Neural cell (in vitro differentiated cells): Measurements from ENCODE around the gene PPP3CB. TPM values are rescaled to one million over a fixed set of nuclear protein-coding genes. Genes with fewer than 3 reads are reported as not detected.

Source experiments
- H2AFZ ChIP-seq: fragments of 200-600, 300-800 bp; sonication (generic), shearing (Covaris generic); 2 replicates; pipeline ENCODE4 v1.6.0; 2014; ENCODE audit warnings: low read depth, mild to moderate bottlenecking, antibody characterized with exemption, low read length, moderate library complexity
- H3F3A ChIP-seq: fragments of 200-600 bp; shearing (Covaris generic); 2 replicates; pipeline ENCODE4 v1.6.1; 2016; ENCODE audit warnings: mild to moderate bottlenecking, moderate library complexity, mixed read lengths, antibody characterized with exemption, low read length; ENCODE audit not compliant: insufficient read depth, poor library complexity, severe bottlenecking
- H3K27ac ChIP-seq: fragments of 200-600, 300-800 bp; sonication (generic), shearing (Covaris generic); 2 replicates; pipeline ENCODE4 v1.5.1; 2014; ENCODE audit warnings: mild to moderate bottlenecking, low read length, moderate library complexity
- H3K27me3 ChIP-seq: fragments of 300-800, 200-600 bp; sonication (generic), shearing (Covaris generic); 2 replicates; pipeline ENCODE4 v1.6.0; 2014; ENCODE audit warnings: mild to moderate bottlenecking, low read depth, low read length, moderate library complexity; ENCODE audit not compliant: insufficient read depth
- H3K36me3 ChIP-seq: fragments of 300-800, 200-600 bp; sonication (generic), shearing (Covaris generic); 2 replicates; pipeline ENCODE4 v1.5.1; 2014; ENCODE audit warnings: mild to moderate bottlenecking, antibody characterized with exemption, low read length, moderate library complexity; ENCODE audit not compliant: insufficient read depth
- H3K4me2 ChIP-seq: fragments of 300-800, 200-600 bp; sonication (generic), shearing (Covaris generic); 2 replicates; pipeline ENCODE4 v1.6.0; 2014; ENCODE audit warnings: mild to moderate bottlenecking, low read length
- H3K4me3 ChIP-seq: fragments of 300-800, 200-600 bp; sonication (generic), shearing (Covaris generic); 2 replicates; pipeline ENCODE4 v1.5.1; 2014; ENCODE audit warnings: mild to moderate bottlenecking, low read length, moderate library complexity
- H3K79me2 ChIP-seq: fragments of 200-600 bp; shearing (Covaris generic); replicated peaks from 2 replicates; pipeline ENCODE4 v1.6.0; 2014; ENCODE audit warnings: mild to moderate bottlenecking, low read length, moderate library complexity; ENCODE audit not compliant: insufficient read depth
- H3K9ac ChIP-seq: fragments of 300-800, 200-600 bp; sonication (generic), shearing (Covaris generic); 2 replicates; pipeline ENCODE4 v1.6.1; 2016; ENCODE audit warnings: mild to moderate bottlenecking, low read length, mixed read lengths
- H3K9me2 ChIP-seq: fragments of 200-600 bp; shearing (Covaris generic); 2 replicates; pipeline ENCODE4 v1.6.1; 2016; ENCODE audit warnings: mild to moderate bottlenecking, low read length, mixed read lengths; ENCODE audit not compliant: insufficient read depth
- H3K9me3 ChIP-seq: fragments of 200-600, 300-800 bp; sonication (generic), shearing (Covaris generic); 2 replicates; pipeline ENCODE4 v1.6.1; 2016; ENCODE audit warnings: mild to moderate bottlenecking, mixed run types, low read length, moderate library complexity, mixed read lengths
- H4K20me1 ChIP-seq: fragments of 200-600 bp; shearing (Covaris generic); 2 replicates; pipeline ENCODE4 v1.6.1; 2016; ENCODE audit warnings: mild to moderate bottlenecking, mixed run types; ENCODE audit not compliant: insufficient read depth
- EP300 ChIP-seq: fragments of 450-650 bp; conservative IDR thresholded peaks from 2 replicates; pipeline ENCODE4 v1.6.1; 2014; ENCODE audit warnings: antibody characterized with exemption, mild to moderate bottlenecking, moderate library complexity; ENCODE audit not compliant: poor library complexity, severe bottlenecking
- EZH2 ChIP-seq: fragments of 200-600, 300-800 bp; shearing (Covaris generic), sonication (generic); IDR thresholded peaks from 2 replicates; pipeline ENCODE4 v1.6.1; 2014; ENCODE audit warnings: antibody characterized with exemption, low read length, borderline replicate concordance, mild to moderate bottlenecking; ENCODE audit not compliant: insufficient read depth, poor library complexity, severe bottlenecking
- MXI1 ChIP-seq: fragments of 450-650 bp; conservative IDR thresholded peaks from 2 replicates; pipeline ENCODE4 v1.6.1; 2014; ENCODE audit warnings: antibody characterized with exemption, mild to moderate bottlenecking; ENCODE audit not compliant: poor library complexity, severe bottlenecking
- POLR2AphosphoS5 ChIP-seq: IDR thresholded peaks from 2 replicates; pipeline ENCODE4 v1.6.1; 2012
- RAD21 ChIP-seq: fragments of 450-650 bp; conservative IDR thresholded peaks from 2 replicates; pipeline ENCODE4 v1.6.1; 2014; ENCODE audit warnings: antibody characterized with exemption, mild to moderate bottlenecking, moderate library complexity
- SMC3 ChIP-seq: fragments of 450-650 bp; conservative IDR thresholded peaks from 2 replicates; pipeline ENCODE4 v1.6.1; 2014; ENCODE audit warnings: antibody characterized with exemption, mild to moderate bottlenecking, moderate library complexity; ENCODE audit not compliant: poor library complexity
- TAF1 ChIP-seq: IDR thresholded peaks from 2 replicates; pipeline ENCODE4 v1.6.1; 2012; ENCODE audit warnings: low read depth
- polyA plus RNA-seq: library from polyadenylated mRNA; depleted of rRNA; stranded (reverse); fragments of >200 nt; gene quantifications from 2 replicates; pipeline ENCODE4 v1.2.3, GENCODE V29; 2014
- TF ChIP-seq, protein P1 (sequence below): fragments of 450-650 bp; IDR thresholded peaks from 2 replicates; pipeline ENCODE4 v1.5.1; 2014; ENCODE audit warnings: antibody characterized with exemption, mild to moderate bottlenecking, moderate library complexity; ENCODE audit not compliant: poor library complexity, severe bottlenecking
- TF ChIP-seq, protein P2 (sequence below): IDR thresholded peaks from 2 replicates; pipeline ENCODE4 v1.6.1; 2012; ENCODE audit warnings: borderline replicate concordance

The PPP3CB gene
- polyA plus RNA-seq, 1 donor from 2014 or later: 101 TPM

DNA sequence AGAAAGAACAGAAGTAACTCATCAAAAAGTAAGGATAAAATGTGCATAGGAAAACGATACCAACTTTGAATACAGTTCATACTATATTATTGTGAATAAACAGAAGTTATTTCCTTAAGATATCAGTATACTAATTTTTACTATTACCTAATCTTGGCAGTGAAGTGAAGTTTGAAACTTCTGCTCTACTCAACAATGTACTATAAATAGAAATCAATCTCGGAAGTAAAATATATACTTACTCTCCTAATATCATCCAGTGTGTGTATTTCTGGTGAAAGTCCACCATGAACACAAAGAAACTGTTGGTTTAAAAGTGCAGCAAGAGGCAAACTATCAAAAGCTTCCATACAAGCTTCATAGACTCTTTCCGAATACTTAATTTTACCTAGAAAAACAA is 24.6 kb downstream of the PPP3CB start:
- Histone ChIP-seq H3K36me3 (peaks cover 3% of the 10 kb centered on the region), H3K27me3 (no peaks in the 10 kb centered on the region), H3K79me2 (no peaks in the 10 kb centered on the region), H3F3A (no peaks in the 10 kb centered on the region), H3K4me2 (no peak overlapping the region), H4K20me1 (no peaks in the 10 kb centered on the region), H3K9ac (no peak overlapping the region), H3K9me3 (no peaks in the 10 kb centered on the region), H3K27ac (no peak overlapping the region), H2AFZ (no peak overlapping the region), H3K9me2 (no peaks in the 10 kb centered on the region), H3K4me3 (no peak overlapping the region)
- no peak for TF ChIP-seq SMC3

DNA sequence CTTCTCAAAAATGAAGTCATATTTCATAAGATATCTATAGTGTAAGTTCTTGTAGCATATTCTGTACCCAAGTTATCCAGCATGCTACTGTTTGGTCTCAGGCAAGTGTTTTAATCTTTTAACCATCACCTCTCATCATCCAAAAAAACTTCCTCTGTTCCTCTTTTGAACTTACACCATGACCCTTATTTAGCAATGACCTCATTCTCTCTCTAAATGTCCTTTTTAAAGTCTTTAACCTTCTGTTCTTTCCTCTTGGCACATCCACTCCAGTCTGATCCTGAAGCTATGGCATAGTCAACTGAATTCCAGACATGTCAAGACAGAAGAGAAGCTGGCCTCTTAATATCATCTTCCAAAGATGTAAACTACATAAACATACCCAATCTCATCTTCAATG is 26.2 kb downstream of the PPP3CB start:
- Histone ChIP-seq H3K4me2 (no peak overlapping the region), H3K36me3 (no peaks in the 10 kb centered on the region), H3K9ac (no peak overlapping the region), H3K9me2 (no peaks in the 10 kb centered on the region), H3F3A (no peaks in the 10 kb centered on the region), H3K27ac (no peak overlapping the region), H4K20me1 (no peaks in the 10 kb centered on the region), H3K27me3 (no peaks in the 10 kb centered on the region), H3K9me3 (no peaks in the 10 kb centered on the region), H3K79me2 (no peaks in the 10 kb centered on the region), H2AFZ (no peak overlapping the region), H3K4me3 (no peak overlapping the region)
- TF ChIP-seq EZH2: no peak
- TF ChIP-seq EP300: no peak
- TF ChIP-seq MXI1: no peak
- TF ChIP-seq, protein P1, sequence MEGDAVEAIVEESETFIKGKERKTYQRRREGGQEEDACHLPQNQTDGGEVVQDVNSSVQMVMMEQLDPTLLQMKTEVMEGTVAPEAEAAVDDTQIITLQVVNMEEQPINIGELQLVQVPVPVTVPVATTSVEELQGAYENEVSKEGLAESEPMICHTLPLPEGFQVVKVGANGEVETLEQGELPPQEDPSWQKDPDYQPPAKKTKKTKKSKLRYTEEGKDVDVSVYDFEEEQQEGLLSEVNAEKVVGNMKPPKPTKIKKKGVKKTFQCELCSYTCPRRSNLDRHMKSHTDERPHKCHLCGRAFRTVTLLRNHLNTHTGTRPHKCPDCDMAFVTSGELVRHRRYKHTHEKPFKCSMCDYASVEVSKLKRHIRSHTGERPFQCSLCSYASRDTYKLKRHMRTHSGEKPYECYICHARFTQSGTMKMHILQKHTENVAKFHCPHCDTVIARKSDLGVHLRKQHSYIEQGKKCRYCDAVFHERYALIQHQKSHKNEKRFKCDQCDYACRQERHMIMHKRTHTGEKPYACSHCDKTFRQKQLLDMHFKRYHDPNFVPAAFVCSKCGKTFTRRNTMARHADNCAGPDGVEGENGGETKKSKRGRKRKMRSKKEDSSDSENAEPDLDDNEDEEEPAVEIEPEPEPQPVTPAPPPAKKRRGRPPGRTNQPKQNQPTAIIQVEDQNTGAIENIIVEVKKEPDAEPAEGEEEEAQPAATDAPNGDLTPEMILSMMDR: no peak
- TF ChIP-seq SMC3: no peak
- TF ChIP-seq, protein P2, sequence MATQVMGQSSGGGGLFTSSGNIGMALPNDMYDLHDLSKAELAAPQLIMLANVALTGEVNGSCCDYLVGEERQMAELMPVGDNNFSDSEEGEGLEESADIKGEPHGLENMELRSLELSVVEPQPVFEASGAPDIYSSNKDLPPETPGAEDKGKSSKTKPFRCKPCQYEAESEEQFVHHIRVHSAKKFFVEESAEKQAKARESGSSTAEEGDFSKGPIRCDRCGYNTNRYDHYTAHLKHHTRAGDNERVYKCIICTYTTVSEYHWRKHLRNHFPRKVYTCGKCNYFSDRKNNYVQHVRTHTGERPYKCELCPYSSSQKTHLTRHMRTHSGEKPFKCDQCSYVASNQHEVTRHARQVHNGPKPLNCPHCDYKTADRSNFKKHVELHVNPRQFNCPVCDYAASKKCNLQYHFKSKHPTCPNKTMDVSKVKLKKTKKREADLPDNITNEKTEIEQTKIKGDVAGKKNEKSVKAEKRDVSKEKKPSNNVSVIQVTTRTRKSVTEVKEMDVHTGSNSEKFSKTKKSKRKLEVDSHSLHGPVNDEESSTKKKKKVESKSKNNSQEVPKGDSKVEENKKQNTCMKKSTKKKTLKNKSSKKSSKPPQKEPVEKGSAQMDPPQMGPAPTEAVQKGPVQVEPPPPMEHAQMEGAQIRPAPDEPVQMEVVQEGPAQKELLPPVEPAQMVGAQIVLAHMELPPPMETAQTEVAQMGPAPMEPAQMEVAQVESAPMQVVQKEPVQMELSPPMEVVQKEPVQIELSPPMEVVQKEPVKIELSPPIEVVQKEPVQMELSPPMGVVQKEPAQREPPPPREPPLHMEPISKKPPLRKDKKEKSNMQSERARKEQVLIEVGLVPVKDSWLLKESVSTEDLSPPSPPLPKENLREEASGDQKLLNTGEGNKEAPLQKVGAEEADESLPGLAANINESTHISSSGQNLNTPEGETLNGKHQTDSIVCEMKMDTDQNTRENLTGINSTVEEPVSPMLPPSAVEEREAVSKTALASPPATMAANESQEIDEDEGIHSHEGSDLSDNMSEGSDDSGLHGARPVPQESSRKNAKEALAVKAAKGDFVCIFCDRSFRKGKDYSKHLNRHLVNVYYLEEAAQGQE: no peak
- no peak for TF ChIP-seq TAF1
- no peak for TF ChIP-seq RAD21
- TF ChIP-seq POLR2AphosphoS5: no peak

DNA sequence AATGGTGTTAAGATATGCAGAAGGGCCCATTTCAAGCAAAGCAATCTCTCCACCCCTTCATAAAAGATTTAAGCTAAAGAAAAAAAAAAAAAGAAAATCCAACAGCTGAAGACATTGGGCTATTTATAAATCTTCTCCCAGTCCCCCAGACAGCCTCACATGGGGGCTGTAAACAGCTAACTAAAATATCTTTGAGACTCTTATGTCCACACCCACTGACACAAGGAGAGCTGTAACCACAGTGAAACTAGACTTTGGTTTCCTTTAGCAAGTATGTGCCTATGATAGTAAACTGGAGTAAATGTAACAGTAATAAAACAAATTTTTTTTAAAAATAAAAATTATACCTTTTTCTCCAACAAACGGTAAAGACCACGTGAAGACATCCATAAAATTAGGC is 28.6 kb downstream of the PPP3CB start:
- TF ChIP-seq, protein P2: no peak
- TF ChIP-seq EP300: no peak
- TF ChIP-seq TAF1: no peak
- TF ChIP-seq POLR2AphosphoS5: no peak
- TF ChIP-seq EZH2: no peak
- TF ChIP-seq, protein P1: no peak
- no peak for TF ChIP-seq SMC3
- TF ChIP-seq RAD21: no peak
- TF ChIP-seq MXI1: no peak

More for the DNA sequence above, 28.6 kb downstream of the PPP3CB start:
- no peaks in the 10 kb centered on the region for H3K27me3 ChIP-seq
- no peaks in the 10 kb centered on the region for H3K9me2 ChIP-seq
- H3K4me3 ChIP-seq: no peak overlapping the region
- no peaks in the 10 kb centered on the region for H4K20me1 ChIP-seq
- no peak overlapping the region for H3K27ac ChIP-seq
- H3K4me2 ChIP-seq: no peak overlapping the region
- no peak overlapping the region for H2AFZ ChIP-seq
- no peaks in the 10 kb centered on the region for H3F3A ChIP-seq
- no peak overlapping the region for H3K9ac ChIP-seq
- H3K9me3 ChIP-seq: no peaks in the 10 kb centered on the region
- no peaks in the 10 kb centered on the region for H3K79me2 ChIP-seq
- H3K36me3 ChIP-seq: no peaks in the 10 kb centered on the region
